ENCODE results near the gene COL23A1.

DNA sequence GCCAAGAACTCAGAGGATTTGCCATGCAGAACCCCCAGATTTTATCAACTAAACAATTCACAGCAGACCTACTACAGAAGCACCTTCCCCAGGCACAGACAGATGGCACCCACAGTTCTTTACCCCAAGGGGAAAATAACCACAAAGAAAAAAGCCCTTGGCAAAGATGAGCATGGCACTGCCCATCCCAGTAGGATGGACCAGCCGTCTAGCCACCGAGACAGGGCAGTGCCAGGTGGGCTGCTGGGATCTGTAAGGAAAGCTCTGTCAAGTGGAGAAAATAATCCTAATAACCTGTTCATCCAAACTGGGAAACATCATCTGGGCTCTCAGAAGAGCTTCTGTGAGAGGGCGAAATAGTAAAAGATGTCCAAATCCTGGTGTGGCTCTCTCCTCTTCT lies 130.0 kb downstream of the COL23A1 start:
- TF ChIP-seq CTCF (IDR thresholded peaks at IDR 0.05) (no peak), POLR2A (IDR thresholded peaks at IDR 0.05) (no peak)

Measured in lower leg skin (tissue), 3 donors.